ENCODE results near the gene RRAGB. TPM values are rescaled to one million over a fixed set of nuclear protein-coding genes. Genes with fewer than 3 reads are reported as not detected.
"Not testable (repeated sequence)": the region's sequence is repeated elsewhere in the genome, so short reads cannot be mapped to it uniquely, and the experiment has no call there.

Gene RRAGB
- polyA plus RNA-seq, 1 donor = 51.6 TPM

- no peak for DNase-seq
Measured at GRCh38 chrX:55759478-55759877, 41.9 kb downstream of the RRAGB start.

- no peak for DNase-seq
Measured at GRCh38 chrX:55767100-55767499, 49.6 kb downstream of the RRAGB start.

GRCh38 chrX:55774419-55774818, 56.9 kb downstream of the RRAGB start:
- DNase-seq = not testable (repeated sequence)

GRCh38 chrX:55777596-55777995, 60.0 kb downstream of the RRAGB start:
- no peak for DNase-seq

- no peak for DNase-seq
Measured at GRCh38 chrX:55778322-55778721, 60.8 kb downstream of the RRAGB start.

- DNase-seq = no peak
Measured at GRCh38 chrX:55783723-55784122, 66.2 kb downstream of the RRAGB start.

GRCh38 chrX:55787063-55787462, 69.5 kb downstream of the RRAGB start:
- no peak for DNase-seq

GRCh38 chrX:55787727-55788126, 70.2 kb downstream of the RRAGB start:
- no peak for DNase-seq

GRCh38 chrX:55794405-55794804, 76.9 kb downstream of the RRAGB start:
- no peak for DNase-seq

- DNase-seq = no peak
Measured at GRCh38 chrX:55796496-55796895, 78.9 kb downstream of the RRAGB start.

GRCh38 chrX:55801811-55802210, 84.3 kb downstream of the RRAGB start:
- no peak for DNase-seq

Other genes with a start within 250 kb of the RRAGB start
- 13.9 TPM for gene USP51, start 227.9 kb upstream of the RRAGB start, polyA plus RNA-seq (ENCODE audit: insufficient read length)
- gene FOXR2, start 94.3 kb upstream of the RRAGB start, polyA plus RNA-seq (ENCODE audit: insufficient read length) = not detected